ENCODE results near the gene RPN2.
A peak's percentile ranks its signal among the peaks of the same experiment; 100 is the strongest.

The RPN2 gene

DNA sequence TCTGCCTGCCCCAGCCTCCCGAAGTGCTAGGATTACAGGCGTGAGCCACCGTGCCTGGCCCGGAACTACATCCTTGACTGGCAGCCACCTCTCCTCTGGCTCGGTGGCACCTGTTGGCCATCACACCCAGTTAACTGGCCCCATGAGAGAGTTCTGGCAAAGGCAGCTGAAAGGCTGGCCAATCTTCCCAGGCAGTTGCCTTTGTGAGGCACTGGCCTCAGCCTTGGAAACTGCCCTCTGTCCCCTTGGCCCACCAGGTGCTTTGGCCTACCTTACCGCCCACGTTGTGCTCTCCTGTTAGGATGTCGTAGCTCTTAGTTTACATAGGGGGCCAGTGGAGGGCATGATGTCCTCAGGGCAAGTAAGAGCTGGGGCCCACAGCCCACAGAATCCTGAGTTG lies 100.7 kb downstream of the RPN2 start:
- Histone ChIP-seq H3K4me3 (ENCODE audit: low read length) (no peak overlapping the region), H3K9ac (ENCODE audit: low read length) (no peak overlapping the region), H3K27me3 (ENCODE audit: control insufficient read depth, insufficient read depth, low read length) (no peaks in the 10 kb centered on the region), H3K36me3 (ENCODE audit: control insufficient read depth, insufficient read depth, low read length) (no peaks in the 10 kb centered on the region), H3K4me1 (ENCODE audit: control insufficient read depth, insufficient read depth, low read length) (peaks cover 14% of the 10 kb centered on the region), H3K9me3 (ENCODE audit: control insufficient read depth, low read length) (no peaks in the 10 kb centered on the region)

DNA sequence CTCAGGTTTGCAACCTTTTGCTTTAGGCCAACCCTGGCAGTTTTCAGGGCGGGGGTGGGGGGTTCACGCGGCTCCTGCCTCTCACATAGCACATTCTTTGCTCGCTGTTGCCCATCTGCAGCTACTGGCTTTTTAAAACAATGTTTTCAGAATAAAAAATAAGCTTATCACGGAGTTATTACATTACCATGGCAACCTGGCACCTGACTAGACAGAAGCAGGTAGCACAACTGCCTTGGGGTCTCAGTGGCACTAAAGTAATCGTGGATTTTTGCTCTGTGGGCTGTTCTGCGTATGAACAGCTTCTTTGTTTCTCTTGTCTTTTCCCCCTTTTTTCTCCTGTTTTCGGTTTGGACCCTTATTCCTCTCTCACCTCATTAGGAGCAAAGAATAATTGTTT lies 101.3 kb downstream of the RPN2 start:
- H3K4me1 ChIP-seq (ENCODE audit: control insufficient read depth, insufficient read depth, low read length): peaks cover 14% of the 10 kb centered on the region
- no peak overlapping the region for H3K9ac ChIP-seq (ENCODE audit: low read length)
- no peaks in the 10 kb centered on the region for H3K27me3 ChIP-seq (ENCODE audit: control insufficient read depth, insufficient read depth, low read length)
- H3K9me3 ChIP-seq (ENCODE audit: control insufficient read depth, low read length): no peaks in the 10 kb centered on the region
- H3K36me3 ChIP-seq (ENCODE audit: control insufficient read depth, insufficient read depth, low read length): no peaks in the 10 kb centered on the region
- no peak overlapping the region for H3K4me3 ChIP-seq (ENCODE audit: low read length)

DNA sequence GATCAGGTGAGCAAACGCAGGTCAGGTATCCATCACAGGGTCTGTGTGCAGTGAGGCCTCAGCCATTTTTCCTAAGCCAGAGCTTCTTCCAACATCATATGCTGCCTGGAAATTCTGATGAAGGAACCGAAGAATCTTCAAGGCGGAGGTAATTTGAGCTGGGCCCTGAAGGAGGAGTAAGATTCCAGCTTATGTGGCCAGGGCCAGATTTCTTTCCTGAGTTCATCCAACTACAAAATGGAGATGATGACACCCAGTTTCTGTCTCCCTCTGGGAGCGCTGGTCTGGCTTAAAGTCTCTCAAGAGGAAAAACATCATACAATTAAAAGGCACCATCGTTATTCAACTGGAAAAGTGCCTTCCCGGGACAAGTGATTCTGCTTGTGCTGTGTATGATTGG lies 103.4 kb downstream of the RPN2 start:
- H3K27me3 ChIP-seq (ENCODE audit: control insufficient read depth, insufficient read depth, low read length): no peaks in the 10 kb centered on the region

GRCh38 chr20:37283530-37284195 lies 104.5 kb downstream of the RPN2 start:
- Histone ChIP-seq H3K4me1 (ENCODE audit: control insufficient read depth, insufficient read depth, low read length) (peaks cover 8% of the 10 kb centered on the region), H3K4me3 (ENCODE audit: low read length) (no peak overlapping the region), H3K9me3 (ENCODE audit: control insufficient read depth, low read length) (no peaks in the 10 kb centered on the region), H3K9ac (ENCODE audit: low read length) (no peak overlapping the region), H3K36me3 (ENCODE audit: control insufficient read depth, insufficient read depth, low read length) (no peaks in the 10 kb centered on the region), H3K27me3 (ENCODE audit: control insufficient read depth, insufficient read depth, low read length) (no peaks in the 10 kb centered on the region)

More for the DNA sequence above, 103.4 kb downstream of the RPN2 start:
- peaks cover 8% of the 10 kb centered on the region for H3K4me1 ChIP-seq (ENCODE audit: control insufficient read depth, insufficient read depth, low read length)
- H3K9ac ChIP-seq (ENCODE audit: low read length): no peak overlapping the region
- no peaks in the 10 kb centered on the region for H3K36me3 ChIP-seq (ENCODE audit: control insufficient read depth, insufficient read depth, low read length)
- H3K4me3 ChIP-seq (ENCODE audit: low read length): no peak overlapping the region
- no peaks in the 10 kb centered on the region for H3K9me3 ChIP-seq (ENCODE audit: control insufficient read depth, low read length)

- Histone ChIP-seq H3K9me3 (ENCODE audit: control insufficient read depth, low read length) (no peaks in the 10 kb centered on the region), H3K9ac (ENCODE audit: low read length) (no peak overlapping the region), H3K36me3 (ENCODE audit: control insufficient read depth, insufficient read depth, low read length) (no peaks in the 10 kb centered on the region), H3K4me3 (ENCODE audit: low read length) (no peak overlapping the region), H3K4me1 (ENCODE audit: control insufficient read depth, insufficient read depth, low read length) (peaks cover 8% of the 10 kb centered on the region), H3K27me3 (ENCODE audit: control insufficient read depth, insufficient read depth, low read length) (no peaks in the 10 kb centered on the region)
Observed at GRCh38 chr20:37284691-37285161, 105.6 kb downstream of the RPN2 start.

GRCh38 chr20:37285664-37286374 lies 106.7 kb downstream of the RPN2 start:
- no peak overlapping the region for H3K9ac ChIP-seq (ENCODE audit: low read length)
- H3K4me1 ChIP-seq (ENCODE audit: control insufficient read depth, insufficient read depth, low read length): peaks cover 8% of the 10 kb centered on the region
- H3K36me3 ChIP-seq (ENCODE audit: control insufficient read depth, insufficient read depth, low read length): no peaks in the 10 kb centered on the region

GRCh38 chr20:37288091-37288490 lies 109.0 kb downstream of the RPN2 start:
- no peak overlapping the region for H3K4me3 ChIP-seq (ENCODE audit: low read length)
- H3K4me1 ChIP-seq (ENCODE audit: control insufficient read depth, insufficient read depth, low read length): peaks cover 8% of the 10 kb centered on the region

More at GRCh38 chr20:37285664-37286374, 106.7 kb downstream of the RPN2 start:
- Histone ChIP-seq H3K27me3 (ENCODE audit: control insufficient read depth, insufficient read depth, low read length) (no peaks in the 10 kb centered on the region), H3K9me3 (ENCODE audit: control insufficient read depth, low read length) (no peaks in the 10 kb centered on the region), H3K4me3 (ENCODE audit: low read length) (no peak overlapping the region)

DNA sequence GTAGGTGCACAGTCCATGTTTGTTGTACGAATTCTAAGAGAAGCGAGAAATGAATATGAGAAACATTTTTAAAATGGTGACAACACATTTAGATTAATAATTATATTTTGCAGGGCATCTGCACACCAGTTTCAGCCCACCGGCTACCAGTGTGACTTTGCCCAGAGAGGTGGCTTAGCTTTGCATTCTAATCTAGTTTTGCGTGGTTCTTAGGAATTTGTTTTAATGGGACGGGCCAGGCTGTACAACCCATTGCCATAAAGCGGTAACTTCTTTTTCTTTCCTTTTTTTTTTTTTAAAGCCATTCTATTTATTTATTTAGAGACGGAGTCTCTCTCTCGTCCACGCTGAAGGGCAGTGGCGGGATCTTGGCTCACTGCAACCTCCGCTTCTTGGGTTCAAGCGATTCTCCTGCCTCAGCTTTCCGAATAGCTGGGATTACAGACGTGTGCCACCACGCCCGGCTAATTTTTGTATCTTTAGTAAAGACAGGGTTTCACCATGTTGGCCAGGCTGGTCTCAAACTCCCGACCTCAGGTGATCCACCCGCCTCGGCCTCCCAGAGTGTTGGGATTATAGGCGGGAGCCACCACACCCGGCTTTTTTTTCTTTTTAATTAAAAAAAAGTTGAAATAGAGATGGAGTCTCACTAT lies 111.2 kb downstream of the RPN2 start:
- H3K4me1 ChIP-seq (ENCODE audit: control insufficient read depth, insufficient read depth, low read length): peaks cover 12% of the 10 kb centered on the region
- peak overlapping the region; percentile 99 for H3K4me3 ChIP-seq (ENCODE audit: low read length)
- H3K9me3 ChIP-seq (ENCODE audit: control insufficient read depth, low read length): no peaks in the 10 kb centered on the region
- no peaks in the 10 kb centered on the region for H3K36me3 ChIP-seq (ENCODE audit: control insufficient read depth, insufficient read depth, low read length)
- H3K27me3 ChIP-seq (ENCODE audit: control insufficient read depth, insufficient read depth, low read length): no peaks in the 10 kb centered on the region
- H3K9ac ChIP-seq (ENCODE audit: low read length): peak overlapping the region; percentile 98

More at GRCh38 chr20:37288091-37288490, 109.0 kb downstream of the RPN2 start:
- H3K36me3 ChIP-seq (ENCODE audit: control insufficient read depth, insufficient read depth, low read length): no peaks in the 10 kb centered on the region
- H3K27me3 ChIP-seq (ENCODE audit: control insufficient read depth, insufficient read depth, low read length): no peaks in the 10 kb centered on the region
- no peak overlapping the region for H3K9ac ChIP-seq (ENCODE audit: low read length)
- no peaks in the 10 kb centered on the region for H3K9me3 ChIP-seq (ENCODE audit: control insufficient read depth, low read length)
